HG03575 (cell line): ENCODE measurements around the gene DNAJC5.

Experiments
- ATAC-seq: cut with Tn5 transposase; IDR thresholded peaks from one replicate; pipeline ENCODE4 v1.9.1; 2021; ENCODE audit not compliant: unreplicated experiment, insufficient number of reproducible peaks, low FRiP score; ENCODE audit errors: extremely low read depth

DNAJC5 gene

DNA sequence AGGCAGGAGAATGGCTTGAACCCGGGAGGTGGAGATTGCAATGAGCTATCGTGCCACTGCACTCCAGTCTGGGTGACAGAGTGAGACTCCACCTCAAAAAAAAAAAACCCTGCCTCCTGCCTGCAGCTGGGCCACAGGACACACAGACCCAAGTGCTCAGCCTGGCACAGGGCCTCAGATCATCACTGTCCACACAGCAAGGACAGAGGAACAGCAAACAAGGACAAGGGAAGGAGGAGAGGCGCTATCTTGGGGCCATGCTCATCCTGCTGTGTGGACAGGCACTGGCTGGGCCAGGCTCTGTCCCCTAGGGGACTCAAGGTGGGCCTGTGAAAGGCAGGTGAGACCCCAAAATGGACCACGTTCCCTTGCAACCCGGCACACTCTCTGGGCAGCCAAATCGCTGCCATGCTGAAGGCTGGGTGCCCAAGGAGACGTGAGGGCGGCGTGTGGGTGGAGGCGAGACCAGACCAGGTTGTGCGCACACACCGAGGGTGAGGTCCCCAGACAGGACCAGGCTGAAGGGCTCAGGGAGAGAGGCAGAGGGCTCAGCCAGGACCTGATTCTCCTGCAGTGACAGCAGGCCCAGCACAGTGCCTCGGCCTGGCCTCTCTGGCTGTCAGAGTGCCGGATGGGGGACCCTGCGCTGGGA is 52.2 kb downstream of the DNAJC5 start:
- ATAC-seq = no peak

DNA sequence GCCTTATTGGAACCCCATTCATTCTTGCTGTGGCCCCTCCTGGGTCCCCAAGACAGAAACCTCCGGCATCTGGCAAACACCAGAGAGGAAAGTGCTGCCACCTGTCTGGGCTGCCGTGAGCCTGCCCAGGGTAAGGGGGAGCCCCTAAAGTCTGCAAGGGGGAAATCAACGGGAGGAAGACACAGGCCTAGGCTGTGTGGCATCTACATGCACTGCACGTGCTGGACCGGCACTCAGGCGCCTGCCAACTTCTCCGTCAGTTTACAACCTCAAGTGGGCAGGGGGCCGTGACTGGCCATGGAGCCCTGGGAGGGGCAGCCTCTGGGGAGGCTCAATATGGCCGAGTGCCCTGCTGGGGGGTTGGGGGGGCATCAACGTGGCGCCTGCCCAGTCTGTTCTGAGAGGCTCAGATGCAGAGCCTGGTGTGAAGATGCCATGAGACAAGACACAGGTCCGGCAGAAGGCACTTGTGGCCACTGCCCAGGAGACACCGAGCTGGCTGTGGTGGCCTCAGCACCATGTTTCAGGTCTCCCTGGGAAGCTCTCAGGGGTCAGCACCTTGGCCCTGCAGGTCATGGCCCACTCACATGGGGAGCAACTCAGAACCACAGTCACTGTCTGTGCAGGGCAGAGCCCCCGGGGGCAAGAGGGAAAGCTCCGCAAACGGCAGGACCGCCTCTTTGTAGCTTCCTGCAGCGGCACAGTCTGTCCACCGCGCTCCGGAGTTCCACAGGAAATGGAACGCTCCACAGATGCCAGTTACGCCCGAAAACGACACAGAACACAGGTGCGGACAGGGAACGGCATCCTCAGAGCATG is 52.9 kb downstream of the DNAJC5 start:
- ATAC-seq = no peak

DNA sequence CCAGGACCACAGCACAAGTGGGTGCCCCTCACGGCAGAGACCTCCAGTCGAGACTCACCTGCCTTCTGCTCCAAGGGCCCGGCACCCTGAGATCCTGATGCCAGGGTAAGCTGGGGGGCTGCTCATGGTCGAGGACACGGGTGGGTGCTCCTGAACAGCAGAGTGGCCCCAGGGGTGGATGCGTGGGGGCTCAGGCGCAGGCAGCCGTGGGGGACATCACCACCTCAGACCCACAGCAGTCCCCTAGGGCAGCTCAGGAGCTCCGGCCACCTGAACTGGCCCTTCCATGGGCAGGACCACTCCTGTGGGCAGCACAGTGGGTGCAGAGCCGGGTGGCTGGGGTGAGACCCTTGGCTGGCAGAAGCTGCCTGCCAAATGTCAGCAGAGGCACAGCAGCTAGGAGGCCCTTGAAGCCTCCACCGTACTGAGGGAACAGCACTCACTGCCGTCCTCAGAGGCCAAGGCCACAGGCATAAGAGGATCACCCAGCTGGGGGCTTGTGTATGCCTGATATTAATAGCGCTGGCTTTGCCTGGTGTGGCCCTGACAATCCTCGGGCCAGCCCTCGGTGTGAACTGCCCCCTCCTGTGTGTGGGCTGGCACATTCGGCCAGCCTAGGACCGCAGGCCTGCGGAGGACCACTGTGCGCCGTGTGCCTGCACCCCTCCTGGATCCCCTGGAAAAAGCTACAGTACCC is 55.9 kb downstream of the DNAJC5 start:
- no peak for ATAC-seq

- no peak for ATAC-seq
Measured at GRCh38 chr20:63951398-63952209, 56.7 kb downstream of the DNAJC5 start.

GRCh38 chr20:63952210-63952535 is 57.2 kb downstream of the DNAJC5 start:
- ATAC-seq = no peak

- no peak for ATAC-seq
Measured at GRCh38 chr20:63952769-63953168, 57.8 kb downstream of the DNAJC5 start.

- ATAC-seq = no peak
Measured at GRCh38 chr20:63953764-63954429, 59.0 kb downstream of the DNAJC5 start.

DNA sequence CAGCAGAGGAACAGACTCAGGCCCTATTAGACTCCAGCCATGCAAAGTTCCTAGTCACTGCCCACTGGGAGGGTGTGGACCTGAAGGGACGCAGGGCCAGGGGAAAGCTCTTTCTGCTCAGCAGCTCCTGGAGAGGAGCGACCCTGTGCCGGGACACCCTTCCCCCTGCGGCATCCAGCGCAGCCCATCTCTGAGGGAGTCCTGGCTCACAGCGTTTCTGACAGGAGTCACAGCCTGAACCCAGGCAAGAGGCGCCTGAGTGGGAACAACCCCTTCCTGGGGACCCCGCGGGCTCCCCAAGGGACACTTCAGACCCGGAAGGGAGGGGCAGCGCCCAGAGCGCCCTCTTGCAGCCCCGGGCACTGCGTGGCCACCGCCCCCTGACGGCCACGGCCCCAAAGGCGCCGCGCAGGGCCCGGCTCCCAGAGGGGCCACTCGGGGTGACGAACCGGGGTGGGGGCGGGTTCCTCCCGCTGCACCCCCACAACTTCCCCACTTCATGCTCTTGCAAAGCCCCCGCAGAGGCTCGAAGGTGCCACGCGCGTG is 60.4 kb downstream of the DNAJC5 start:
- no peak for ATAC-seq

- peak; percentile 37 for ATAC-seq
Measured at GRCh38 chr20:63955827-63956663, 61.1 kb downstream of the DNAJC5 start, which contains the start of gene UCKL1. TSS of gene UCKL1 (minus strand) at chr20:63956416. CDS start at chr20:63956372, 44 bp downstream.

DNA sequence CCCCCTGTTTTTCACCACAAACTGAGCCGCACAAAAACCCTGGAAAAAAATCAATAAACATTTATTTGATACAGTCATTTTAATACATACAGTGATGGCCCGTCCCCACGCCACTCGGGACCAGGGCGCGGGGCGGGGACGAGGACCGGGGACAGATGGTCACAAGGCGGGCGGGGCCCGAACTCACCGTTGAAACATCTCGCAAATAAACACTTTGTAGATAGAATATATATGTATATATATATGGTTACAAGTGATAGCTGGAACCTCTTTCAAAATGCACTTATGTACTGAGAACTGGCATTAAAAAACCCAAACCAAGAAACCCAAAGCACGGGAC is 61.7 kb downstream of the DNAJC5 start:
- peak; percentile 18 for ATAC-seq

- ATAC-seq = peak; percentile 6
Measured at GRCh38 chr20:63957004-63957689, 62.2 kb downstream of the DNAJC5 start.

DNA sequence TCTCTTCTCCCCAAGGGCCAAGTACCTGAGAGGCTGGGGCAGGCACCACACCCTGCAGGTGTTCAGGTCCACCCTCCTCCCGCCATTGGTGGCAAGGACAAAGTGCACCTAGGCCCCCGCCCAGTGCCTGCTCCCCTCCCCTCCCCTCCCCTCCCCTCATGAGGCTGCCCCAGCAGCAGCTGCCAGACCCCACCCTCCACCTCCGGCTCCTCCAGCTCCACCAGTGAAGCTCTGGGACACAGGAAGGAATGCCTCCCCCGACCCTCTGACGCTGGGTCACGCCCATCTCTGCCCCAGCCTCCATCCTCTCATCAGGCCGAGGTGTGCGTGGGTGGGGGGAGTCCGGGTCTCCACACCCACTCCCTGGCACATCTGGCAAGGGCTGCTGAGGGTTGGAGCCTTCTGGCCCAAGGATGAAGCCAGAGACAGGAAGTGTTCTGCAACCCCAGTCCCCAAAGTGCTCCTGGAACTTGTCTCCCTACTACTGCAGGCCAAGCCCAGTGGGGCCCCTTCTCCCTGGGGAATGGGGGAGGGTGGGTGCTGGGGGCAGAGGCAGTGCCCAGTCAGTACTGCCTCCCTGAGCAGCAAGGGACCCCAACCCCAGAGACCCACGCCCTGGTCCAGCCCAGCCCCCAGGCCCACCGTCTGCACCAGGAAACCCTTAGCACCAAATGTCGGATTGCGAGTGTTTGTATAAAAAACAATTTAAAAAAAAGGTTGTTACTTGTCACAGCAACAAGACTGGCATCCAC is 62.9 kb downstream of the DNAJC5 start:
- ATAC-seq = no peak

DNA sequence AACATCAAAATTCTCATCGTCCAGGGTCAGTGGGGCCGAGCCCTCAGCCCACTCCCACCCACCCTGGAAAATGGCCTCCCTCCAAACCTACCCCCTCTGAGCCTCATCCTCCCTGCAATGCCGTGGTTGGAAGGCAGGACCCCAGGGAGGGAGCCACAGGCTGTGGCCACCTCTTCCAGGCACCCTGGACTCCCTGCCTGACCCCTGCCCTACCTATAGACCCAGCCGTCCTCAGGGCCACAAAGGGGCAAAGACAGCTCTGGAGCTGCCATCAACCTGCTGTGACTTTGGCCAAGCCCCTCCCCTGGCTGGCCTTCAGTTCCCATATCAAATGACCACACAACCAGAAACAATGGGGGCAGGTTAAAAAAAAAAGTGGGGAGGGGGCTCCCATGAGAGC is 63.5 kb downstream of the DNAJC5 start:
- no peak for ATAC-seq

DNA sequence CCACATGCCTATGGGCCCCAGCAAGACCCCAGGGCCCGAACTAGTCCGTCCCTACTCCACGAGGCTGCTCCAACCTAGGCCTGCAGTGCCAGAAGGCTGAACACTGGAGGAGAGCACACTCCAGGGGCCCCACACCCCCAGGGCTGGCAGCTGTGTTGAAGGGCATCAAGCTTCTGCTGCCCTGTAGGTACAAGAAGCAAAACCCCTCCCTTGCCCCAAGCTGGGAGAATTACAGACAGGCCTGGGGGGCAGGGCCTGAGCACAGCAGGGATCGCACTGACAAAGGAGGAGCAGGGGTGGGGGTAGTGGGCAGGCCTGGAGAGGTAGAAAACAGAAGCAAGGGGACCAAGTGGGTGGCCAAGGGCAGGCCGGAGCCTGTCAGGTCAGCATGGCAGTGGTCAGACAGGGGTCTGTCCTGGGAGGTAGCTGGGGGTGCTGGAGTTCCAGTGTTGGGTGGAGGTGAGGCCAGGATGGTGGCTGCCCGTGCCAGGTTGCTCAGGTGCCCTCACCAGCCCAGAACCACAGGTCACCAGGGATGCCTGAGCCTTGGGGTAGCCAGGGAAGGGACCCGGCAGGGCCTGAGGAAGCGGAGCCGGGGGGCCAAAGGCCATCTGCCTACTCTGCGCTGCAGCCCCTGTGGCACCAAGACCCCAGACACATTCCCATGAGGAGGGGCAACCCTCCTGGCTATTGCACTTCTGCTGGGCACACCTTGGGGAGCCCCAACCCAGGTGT is 64.2 kb downstream of the DNAJC5 start:
- ATAC-seq = no peak

DNA sequence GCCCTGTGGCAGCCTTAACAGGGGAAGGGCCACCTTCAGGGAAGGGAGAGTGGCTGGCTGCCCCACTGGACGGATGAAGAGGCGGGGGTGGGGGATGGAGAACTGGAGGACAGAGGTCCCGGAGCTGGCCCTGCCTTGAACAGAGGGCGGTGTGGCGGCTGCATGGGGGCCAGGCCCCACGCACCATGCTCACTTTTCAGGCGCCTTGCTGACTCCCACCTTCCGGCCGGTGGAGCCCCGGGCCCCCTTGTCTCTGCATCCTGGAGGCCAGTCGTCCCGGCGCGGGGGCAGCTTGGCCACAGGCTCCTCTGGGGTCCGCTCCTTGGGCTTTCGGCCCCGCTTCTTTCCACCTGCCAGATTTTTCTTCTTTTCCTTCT is 64.8 kb downstream of the DNAJC5 start:
- no peak for ATAC-seq
